SK-N-SH treated with all-trans-retinoic acid at 6 μM for 48 hours (cell line): ENCODE measurements around the gene POU1F1.

Experiments
- ARNTL ChIP-seq: fragments of 450-650 bp; formaldehyde crosslinking; IDR thresholded peaks from 2 replicates; pipeline ENCODE4 v1.5.0; 2020; ENCODE audit warnings: low read depth, mild to moderate bottlenecking, moderate library complexity, borderline replicate concordance
- BACH2 ChIP-seq: fragments of 250-450 bp; sonication (Bioruptor Pico); IDR thresholded peaks from 2 replicates; pipeline ENCODE4 v1.9.0; 2021; ENCODE audit warnings: mild to moderate bottlenecking, borderline replicate concordance
- CSDC2 ChIP-seq: fragments of 250-450 bp; sonication (Bioruptor Pico); IDR thresholded peaks from 2 replicates; pipeline ENCODE4 v1.5.0; 2020; ENCODE audit warnings: mild to moderate bottlenecking, moderate library complexity
- ESRRG ChIP-seq: fragments of 250-450 bp; sonication (Bioruptor Pico); IDR thresholded peaks from 2 replicates; pipeline ENCODE4 v1.6.1; 2021; ENCODE audit warnings: mild to moderate bottlenecking
- PATZ1 ChIP-seq: fragments of 250-450 bp; sonication (Bioruptor Pico); IDR thresholded peaks from 2 replicates; pipeline ENCODE4 v1.8.0; 2020; ENCODE audit warnings: mild to moderate bottlenecking, moderate library complexity, borderline replicate concordance
- PPARA ChIP-seq: fragments of 250-450 bp; sonication (Bioruptor Pico); IDR thresholded peaks from 2 replicates; pipeline ENCODE4 v1.5.0; 2020; ENCODE audit warnings: mild to moderate bottlenecking, borderline replicate concordance
- RARB ChIP-seq: fragments of 250-450 bp; sonication (Bioruptor Pico); IDR thresholded peaks from 2 replicates; pipeline ENCODE4 v1.8.0; 2021; ENCODE audit warnings: mild to moderate bottlenecking, moderate library complexity
- TCF4 ChIP-seq: fragments of 250-450 bp; sonication (Bioruptor Pico); IDR thresholded peaks from 2 replicates; pipeline ENCODE4 v1.8.0; 2021; ENCODE audit warnings: mild to moderate bottlenecking, moderate library complexity, borderline replicate concordance
- TOX ChIP-seq: fragments of 250-450 bp; sonication (Bioruptor Pico); IDR thresholded peaks from 2 replicates; pipeline ENCODE4 v1.8.0; 2021; ENCODE audit warnings: mild to moderate bottlenecking, moderate library complexity, borderline replicate concordance
- TSHZ2 ChIP-seq: fragments of 250-450 bp; sonication (Bioruptor Pico); IDR thresholded peaks from 2 replicates; pipeline ENCODE4 v1.5.0; 2020; ENCODE audit warnings: mild to moderate bottlenecking, moderate library complexity
- ZFP30 ChIP-seq: fragments of 450-650 bp; formaldehyde crosslinking; IDR thresholded peaks from 2 replicates; pipeline ENCODE4 v1.5.0; 2022; ENCODE audit warnings: mild to moderate bottlenecking, moderate library complexity

- TF ChIP-seq TSHZ2 (CRISPR knock-in tag) = no peak
- no peak for TF ChIP-seq ARNTL (CRISPR knock-in tag)
- no peak for TF ChIP-seq RARB (CRISPR knock-in tag)
- TF ChIP-seq PATZ1 (CRISPR knock-in tag) = no peak
- no peak for TF ChIP-seq ESRRG (CRISPR knock-in tag)
- no peak for TF ChIP-seq BACH2 (CRISPR knock-in tag)
- no peak for TF ChIP-seq TOX (CRISPR knock-in tag)
- no peak for TF ChIP-seq ZFP30 (CRISPR knock-in tag)
- no peak for TF ChIP-seq PPARA (CRISPR knock-in tag)
- no peak for TF ChIP-seq TCF4 (CRISPR knock-in tag)
- no peak for TF ChIP-seq CSDC2
Observed at GRCh38 chr3:87313641-87314040, 37.3 kb upstream of the POU1F1 start.
